ENCODE data around the gene UNC119. TPM values are rescaled to one million over a fixed set of nuclear protein-coding genes. Genes with fewer than 3 reads are reported as not detected.

Gene UNC119
- total and polyA plus RNA-seq, 4 donors, result 14.0 to 20.0 (median 16.1) TPM

- no peak overlapping the region for H3K27ac ChIP-seq (ENCODE audit: low read depth in 1 of 2, low read length in 2 of 2)
- H3K36me3 ChIP-seq (ENCODE audit: control insufficient read depth in 4 of 4, insufficient read depth in 3 of 4, low read depth in 1 of 4, low read length in 3 of 4), result no peaks in the 10 kb centered on the region
- WGBS, result 71% methylated on average over 13 of the region's 13 CpGs
- no peak for DNase-seq (ENCODE audit: low spot score)
- H3K4me1 ChIP-seq (ENCODE audit: control insufficient read depth in 4 of 4, insufficient read depth in 4 of 4, low read length in 3 of 4), result no peaks in the 10 kb centered on the region
- no peaks in the 10 kb centered on the region for H3K27me3 ChIP-seq (ENCODE audit: control insufficient read depth in 4 of 4, insufficient read depth in 4 of 4, low read length in 3 of 4)
- no peak overlapping the region for H3K4me3 ChIP-seq (ENCODE audit: low read depth in 1 of 3, low read length in 3 of 3)
- TF ChIP-seq TAF1 (conservative IDR thresholded peaks at IDR 0.05), result no peak
- H3K9ac ChIP-seq (ENCODE audit: low read depth in 1 of 2, low read length in 2 of 2), result no peak overlapping the region
- H3K9me3 ChIP-seq (ENCODE audit: control insufficient read depth in 4 of 4, low read length in 3 of 4), result no peaks in the 10 kb centered on the region
Measured at GRCh38 chr17:28500712-28501379, 51.6 kb downstream of the UNC119 start.

- DNase-seq (ENCODE audit: low spot score), result no peak
- no peaks in the 10 kb centered on the region for H3K27me3 ChIP-seq (ENCODE audit: control insufficient read depth in 4 of 4, insufficient read depth in 4 of 4, low read length in 3 of 4)
- 73% methylated on average over 9 of the region's 9 CpGs for WGBS
- no peaks in the 10 kb centered on the region for H3K36me3 ChIP-seq (ENCODE audit: control insufficient read depth in 4 of 4, insufficient read depth in 3 of 4, low read depth in 1 of 4, low read length in 3 of 4)
- no peak overlapping the region for H3K9ac ChIP-seq (ENCODE audit: low read depth in 1 of 2, low read length in 2 of 2)
- no peaks in the 10 kb centered on the region for H3K9me3 ChIP-seq (ENCODE audit: control insufficient read depth in 4 of 4, low read length in 3 of 4)
- TF ChIP-seq MAX (IDR thresholded peaks at IDR 0.05) (no peak), YY1 (IDR thresholded peaks at IDR 0.05) (no peak), RAD21 (IDR thresholded peaks at IDR 0.05) (no peak), REST (IDR thresholded peaks at IDR 0.05) (no peak), FOXA1 (IDR thresholded peaks at IDR 0.05) (no peak), TAF1 (conservative IDR thresholded peaks at IDR 0.05) (no peak), HNF4G (IDR thresholded peaks at IDR 0.05) (no peak)
- no peak overlapping the region for H3K27ac ChIP-seq (ENCODE audit: low read depth in 1 of 2, low read length in 2 of 2)
- H3K4me1 ChIP-seq (ENCODE audit: control insufficient read depth in 4 of 4, insufficient read depth in 4 of 4, low read length in 3 of 4), result no peaks in the 10 kb centered on the region
- H3K4me3 ChIP-seq (ENCODE audit: low read depth in 1 of 3, low read length in 3 of 3), result no peak overlapping the region
Measured at GRCh38 chr17:28499684-28500357, 52.6 kb downstream of the UNC119 start.

GRCh38 chr17:28499364-28499664, 53.1 kb downstream of the UNC119 start:
- Histone ChIP-seq H3K27me3 (ENCODE audit: control insufficient read depth in 4 of 4, insufficient read depth in 4 of 4, low read length in 3 of 4) (no peaks in the 10 kb centered on the region), H3K9me3 (ENCODE audit: control insufficient read depth in 4 of 4, low read length in 3 of 4) (no peaks in the 10 kb centered on the region), H3K4me3 (ENCODE audit: low read depth in 1 of 3, low read length in 3 of 3) (no peak overlapping the region), H3K27ac (ENCODE audit: low read depth in 1 of 2, low read length in 2 of 2) (no peak overlapping the region), H3K4me1 (ENCODE audit: control insufficient read depth in 4 of 4, insufficient read depth in 4 of 4, low read length in 3 of 4) (no peaks in the 10 kb centered on the region), H3K36me3 (ENCODE audit: control insufficient read depth in 4 of 4, insufficient read depth in 3 of 4, low read depth in 1 of 4, low read length in 3 of 4) (no peaks in the 10 kb centered on the region), H3K9ac (ENCODE audit: low read depth in 1 of 2, low read length in 2 of 2) (no peak overlapping the region)
- 89% methylated on average over 9 of the region's 9 CpGs for WGBS
- DNase-seq (ENCODE audit: low spot score), result no peak
- TF ChIP-seq JUND (IDR thresholded peaks at IDR 0.05), result no peak
- TF ChIP-seq MAX (IDR thresholded peaks at IDR 0.05), result no peak
- TF ChIP-seq ZBTB33 (IDR thresholded peaks at IDR 0.05), result no peak
- TF ChIP-seq RAD21 (IDR thresholded peaks at IDR 0.05), result no peak
- no peak for TF ChIP-seq HNF4A (conservative IDR thresholded peaks at IDR 0.05)
- no peak for TF ChIP-seq RXRA (IDR thresholded peaks at IDR 0.05)
- no peak for TF ChIP-seq ATF3 (IDR thresholded peaks at IDR 0.05)
- no peak for TF ChIP-seq NR2F2 (IDR thresholded peaks at IDR 0.05)
- no peak for TF ChIP-seq YY1 (IDR thresholded peaks at IDR 0.05)
- no peak for TF ChIP-seq CTCF (IDR thresholded peaks at IDR 0.05; ENCODE audit: low read depth, low read length, missing input control)
- TF ChIP-seq FOXA1 (IDR thresholded peaks at IDR 0.05), result no peak
